Progenitor cell of endocrine pancreas (in vitro differentiated cells): ENCODE data around the gene NFIB. TPM values are rescaled to one million over a fixed set of nuclear protein-coding genes. Genes with fewer than 3 reads are reported as not detected.

Experiments used
- DNase-seq: peaks from one replicate; pipeline ENCODE4 v3.0.0; 2021; ENCODE audit warnings: low spot score; ENCODE audit not compliant: unreplicated experiment
- H3K27ac Mint-ChIP-seq: 2 replicates; pipeline ENCODE4 v1.8.0; 2021; ENCODE audit warnings: mild to moderate bottlenecking, moderate library complexity, mixed read lengths
- H3K27me3 Mint-ChIP-seq: 2 replicates; pipeline ENCODE4 v1.8.0; 2021; ENCODE audit warnings: mixed read lengths
- H3K36me3 Mint-ChIP-seq: 2 replicates; pipeline ENCODE4 v1.8.0; 2022; ENCODE audit warnings: mixed read lengths; ENCODE audit not compliant: insufficient read depth
- H3K4me1 Mint-ChIP-seq: 2 replicates; pipeline ENCODE4 v1.8.0; 2021; ENCODE audit warnings: low read depth, mixed read lengths
- H3K4me3 Mint-ChIP-seq: 2 replicates; pipeline ENCODE4 v1.8.0; 2021; ENCODE audit warnings: low read depth, mild to moderate bottlenecking, moderate library complexity, mixed read lengths
- H3K9me3 Mint-ChIP-seq: 2 replicates; pipeline ENCODE4 v1.8.0; 2021; ENCODE audit warnings: low read depth, mixed read lengths
- total RNA-seq: library from RNA; stranded (reverse); gene quantifications from 2 replicates; pipeline ENCODE4 v1.2.1, GENCODE V29; 2021
- TF ChIP-seq, protein P1 (sequence below): fragments of 200-600 bp; sonication (generic); IDR thresholded peaks from one replicate; pipeline ENCODE4 v1.5.0; 2021; ENCODE audit warnings: antibody characterized with exemption, mild to moderate bottlenecking; ENCODE audit not compliant: unreplicated experiment

NFIB gene
- total RNA-seq, 1 donor from 2014 or later, result 15.5 TPM

DNA sequence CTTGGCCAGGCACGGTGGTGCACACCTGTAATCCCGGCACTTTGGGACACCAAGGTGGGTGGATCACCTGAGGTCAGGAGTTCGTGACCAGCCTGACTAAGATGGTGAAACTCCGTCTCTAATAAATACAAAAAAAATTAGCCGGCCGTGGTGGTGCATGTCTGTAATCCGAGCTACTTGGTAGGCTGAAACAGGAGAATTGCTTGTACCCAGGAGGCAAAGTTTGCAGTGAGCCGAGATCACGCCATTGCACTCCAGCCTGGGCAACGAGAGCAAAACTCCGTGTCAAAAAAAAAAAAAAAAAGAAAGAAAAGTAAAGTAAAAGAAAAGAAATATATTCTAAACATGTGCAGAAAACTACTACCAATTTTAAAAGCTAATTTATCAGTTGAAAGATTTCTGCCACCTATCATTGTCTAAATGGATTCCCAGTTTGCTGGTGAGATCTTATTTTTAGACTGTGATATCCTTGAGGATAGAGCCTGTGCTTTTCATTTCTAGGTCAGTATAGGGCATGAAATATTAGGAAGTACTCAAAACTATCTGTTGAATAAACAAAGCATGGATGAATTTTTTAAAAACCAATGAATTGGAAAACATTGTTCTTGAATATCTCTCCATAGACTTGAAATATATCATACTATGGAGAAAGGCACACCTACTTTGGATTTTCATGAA, 86.9 kb downstream of the NFIB start:
- no peaks in the 10 kb centered on the region for H3K27me3 Mint-ChIP-seq
- no peaks in the 10 kb centered on the region for H3K4me1 Mint-ChIP-seq
- no peak overlapping the region for H3K27ac Mint-ChIP-seq

GRCh38 chr9:14223081-14223480, 90.9 kb downstream of the NFIB start:
- H3K27me3 Mint-ChIP-seq, result no peaks in the 10 kb centered on the region
- H3K4me3 Mint-ChIP-seq, result no peak overlapping the region
- H3K27ac Mint-ChIP-seq, result no peak overlapping the region
- TF ChIP-seq, protein P1, sequence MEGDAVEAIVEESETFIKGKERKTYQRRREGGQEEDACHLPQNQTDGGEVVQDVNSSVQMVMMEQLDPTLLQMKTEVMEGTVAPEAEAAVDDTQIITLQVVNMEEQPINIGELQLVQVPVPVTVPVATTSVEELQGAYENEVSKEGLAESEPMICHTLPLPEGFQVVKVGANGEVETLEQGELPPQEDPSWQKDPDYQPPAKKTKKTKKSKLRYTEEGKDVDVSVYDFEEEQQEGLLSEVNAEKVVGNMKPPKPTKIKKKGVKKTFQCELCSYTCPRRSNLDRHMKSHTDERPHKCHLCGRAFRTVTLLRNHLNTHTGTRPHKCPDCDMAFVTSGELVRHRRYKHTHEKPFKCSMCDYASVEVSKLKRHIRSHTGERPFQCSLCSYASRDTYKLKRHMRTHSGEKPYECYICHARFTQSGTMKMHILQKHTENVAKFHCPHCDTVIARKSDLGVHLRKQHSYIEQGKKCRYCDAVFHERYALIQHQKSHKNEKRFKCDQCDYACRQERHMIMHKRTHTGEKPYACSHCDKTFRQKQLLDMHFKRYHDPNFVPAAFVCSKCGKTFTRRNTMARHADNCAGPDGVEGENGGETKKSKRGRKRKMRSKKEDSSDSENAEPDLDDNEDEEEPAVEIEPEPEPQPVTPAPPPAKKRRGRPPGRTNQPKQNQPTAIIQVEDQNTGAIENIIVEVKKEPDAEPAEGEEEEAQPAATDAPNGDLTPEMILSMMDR, result no peak
- no peak for DNase-seq
- no peaks in the 10 kb centered on the region for H3K9me3 Mint-ChIP-seq
- H3K36me3 Mint-ChIP-seq, result peaks cover 1% of the 10 kb centered on the region
- H3K4me1 Mint-ChIP-seq, result peaks cover 3% of the 10 kb centered on the region

More for the DNA sequence above, 86.9 kb downstream of the NFIB start:
- no peaks in the 10 kb centered on the region for H3K9me3 Mint-ChIP-seq
- no peak for DNase-seq
- TF ChIP-seq, protein P1, result no peak
- peaks cover 1% of the 10 kb centered on the region for H3K36me3 Mint-ChIP-seq
- no peak overlapping the region for H3K4me3 Mint-ChIP-seq

DNA sequence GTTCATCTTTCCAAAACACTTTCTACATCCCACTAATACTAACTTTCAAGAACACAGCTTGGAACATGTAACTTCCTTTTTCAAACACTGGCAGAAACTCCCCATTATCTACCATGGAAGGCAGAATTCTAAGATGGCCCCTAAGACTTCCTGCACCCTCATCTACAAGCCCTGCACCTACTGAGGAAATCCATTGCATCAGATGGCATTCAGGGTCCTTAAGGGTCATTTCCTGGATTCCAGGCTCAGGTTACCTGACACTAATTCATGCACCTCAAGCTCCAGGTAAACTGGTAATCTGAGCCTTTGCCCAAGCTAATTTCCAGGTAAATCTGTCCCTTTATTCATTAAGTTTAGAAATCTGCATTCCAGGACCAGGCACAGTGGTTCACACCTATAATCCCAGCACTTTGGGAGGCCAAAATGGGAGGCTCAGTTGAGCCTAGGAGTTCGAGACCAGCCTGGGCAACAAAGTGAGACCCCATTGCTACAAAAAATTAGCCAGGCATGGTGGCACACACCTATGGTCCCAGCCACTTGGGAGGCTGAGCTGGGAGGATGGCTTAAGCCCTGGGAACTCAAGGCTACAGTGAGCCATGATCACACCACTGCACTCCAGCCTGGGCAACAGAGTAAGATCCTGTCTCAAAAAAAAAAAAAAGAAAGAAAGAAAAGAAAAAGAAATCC, 91.6 kb downstream of the NFIB start:
- no peak overlapping the region for H3K4me3 Mint-ChIP-seq
- H3K27ac Mint-ChIP-seq, result no peak overlapping the region
- no peak for DNase-seq
- peaks cover 1% of the 10 kb centered on the region for H3K36me3 Mint-ChIP-seq
- TF ChIP-seq, protein P1, result no peak
- H3K4me1 Mint-ChIP-seq, result peaks cover 6% of the 10 kb centered on the region
- no peaks in the 10 kb centered on the region for H3K9me3 Mint-ChIP-seq
- no peaks in the 10 kb centered on the region for H3K27me3 Mint-ChIP-seq

GRCh38 chr9:14221558-14221957, 92.4 kb downstream of the NFIB start:
- TF ChIP-seq, protein P1, result no peak
- no peak for DNase-seq
- Mint-ChIP-seq H3K9me3 (no peaks in the 10 kb centered on the region), H3K36me3 (peaks cover 1% of the 10 kb centered on the region), H3K4me1 (peaks cover 6% of the 10 kb centered on the region), H3K27me3 (no peaks in the 10 kb centered on the region), H3K4me3 (no peak overlapping the region), H3K27ac (no peak overlapping the region)

DNA sequence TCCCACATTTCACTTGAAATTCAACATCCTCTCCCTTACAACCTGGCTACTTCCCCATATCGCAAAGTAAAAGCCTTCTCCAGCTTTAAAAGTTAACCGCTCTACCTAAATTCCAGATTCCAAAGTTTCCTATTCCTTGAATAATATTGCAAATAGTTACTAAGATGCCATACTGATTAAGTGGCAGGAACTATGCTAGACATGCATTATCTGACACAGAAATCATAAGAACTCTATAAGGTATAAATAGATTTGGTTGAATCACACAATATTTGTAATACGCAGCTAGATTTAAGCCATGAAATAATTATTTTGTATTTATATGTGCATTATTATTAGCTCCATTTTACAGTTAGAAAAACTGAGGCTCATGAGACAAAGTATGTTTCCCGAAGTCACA, 92.8 kb downstream of the NFIB start:
- H3K4me3 Mint-ChIP-seq, result no peak overlapping the region
- no peak overlapping the region for H3K27ac Mint-ChIP-seq
- DNase-seq, result no peak
- H3K36me3 Mint-ChIP-seq, result peaks cover 1% of the 10 kb centered on the region
- peaks cover 6% of the 10 kb centered on the region for H3K4me1 Mint-ChIP-seq
- H3K9me3 Mint-ChIP-seq, result no peaks in the 10 kb centered on the region
- TF ChIP-seq, protein P1, result no peak
- no peaks in the 10 kb centered on the region for H3K27me3 Mint-ChIP-seq
